Bone marrow (tissue), 2 donors: Measurements from ENCODE around the gene TIGAR.

Experiments used
- DNase-seq, 2 donors: peaks; one replicate each; lab custom pipeline; 2025; lab: John Stamatoyannopoulos, UW

TIGAR gene

GRCh38 chr12:4303750-4304149 is 17.3 kb upstream of the TIGAR start:
- no peak for DNase-seq

DNA sequence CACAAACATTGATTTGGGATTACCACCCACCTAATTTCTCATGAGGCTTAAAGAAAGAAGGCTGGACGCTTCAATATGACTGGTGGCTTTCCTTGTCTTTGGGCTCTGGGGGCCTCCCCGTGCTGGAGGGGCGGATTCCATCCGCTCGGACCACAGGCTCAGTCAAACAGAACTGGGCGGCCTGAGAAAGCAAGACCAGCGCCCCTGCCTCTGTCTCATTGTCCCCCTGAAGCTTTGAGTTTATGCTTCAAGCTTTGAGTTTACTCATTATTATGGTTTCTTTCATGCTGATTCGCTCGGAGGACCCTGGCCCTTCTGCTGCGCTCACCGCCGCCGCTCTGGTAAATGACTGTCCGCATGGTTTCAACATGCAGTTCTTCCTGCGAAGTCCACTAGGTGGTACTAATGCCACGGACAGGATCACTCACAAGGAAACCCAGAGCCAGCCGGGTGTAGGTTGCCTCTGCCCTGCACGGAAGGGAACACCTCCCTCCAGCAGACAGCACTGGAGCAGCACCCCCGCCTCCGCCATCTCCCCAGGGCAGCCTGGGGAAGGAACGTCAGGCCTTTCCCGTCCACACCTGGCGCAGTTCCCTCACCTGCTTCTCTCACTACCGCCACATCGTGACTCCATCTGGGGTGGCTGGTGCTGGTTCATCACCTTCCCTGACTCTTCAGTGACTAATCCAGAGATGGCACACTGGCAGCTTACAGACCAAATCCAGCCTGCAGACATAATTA is 13.2 kb upstream of the TIGAR start:
- no peak for DNase-seq

- DNase-seq = no peak
These were observed 12.6 kb upstream of the TIGAR start for GRCh38 chr12:4308334-4308950.

GRCh38 chr12:4311776-4312175 is 9.2 kb upstream of the TIGAR start:
- no peak for DNase-seq

- no peak for DNase-seq
These were observed 8.8 kb upstream of the TIGAR start for GRCh38 chr12:4312251-4312650.

DNA sequence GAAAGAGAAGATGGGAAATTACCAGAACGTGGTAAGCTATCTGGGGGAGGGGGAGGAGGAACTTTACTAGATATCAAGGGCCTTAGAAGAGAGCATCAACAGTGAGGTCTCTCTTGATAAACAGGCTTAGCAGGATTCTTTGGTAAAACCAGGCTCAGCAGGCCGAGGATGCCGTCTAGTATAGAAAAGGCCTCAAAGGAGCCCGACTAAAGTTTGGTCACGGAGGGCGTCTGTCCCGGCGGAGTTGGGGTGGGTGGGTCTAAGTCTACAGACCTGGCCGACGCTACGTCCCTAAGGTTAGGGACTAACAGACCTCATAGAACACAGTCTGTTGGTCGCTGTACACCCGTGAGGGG is 538 bp upstream of the TIGAR start:
- no peak for DNase-seq

- DNase-seq = no peak
These were observed 1.7 kb downstream of the TIGAR start for GRCh38 chr12:4322726-4323125.

- DNase-seq = peak in 1 of 2 donors; percentile 15
These were observed 2.4 kb downstream of the TIGAR start for GRCh38 chr12:4323396-4323795.

- DNase-seq = no peak
These were observed 3.4 kb downstream of the TIGAR start for GRCh38 chr12:4324366-4324765.

DNA sequence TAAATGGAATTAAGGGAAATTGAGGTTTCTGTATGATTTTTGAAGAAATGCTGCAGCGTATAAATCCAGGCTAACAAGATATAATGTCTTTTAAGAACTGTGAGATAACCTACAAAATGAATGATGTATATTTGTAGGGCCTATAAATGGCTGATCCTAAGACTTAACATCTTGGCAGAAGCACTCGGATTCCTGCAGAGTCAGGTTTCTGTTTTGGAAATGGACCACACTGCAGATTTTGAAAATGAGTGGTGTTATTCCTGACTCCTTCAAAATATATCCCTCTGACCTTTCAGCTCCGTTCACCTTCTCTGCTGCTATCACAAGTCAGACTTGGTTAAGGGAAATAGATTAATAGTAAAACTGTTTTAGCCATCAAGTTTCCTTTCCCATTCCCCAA is 5.0 kb downstream of the TIGAR start:
- DNase-seq = no peak

DNA sequence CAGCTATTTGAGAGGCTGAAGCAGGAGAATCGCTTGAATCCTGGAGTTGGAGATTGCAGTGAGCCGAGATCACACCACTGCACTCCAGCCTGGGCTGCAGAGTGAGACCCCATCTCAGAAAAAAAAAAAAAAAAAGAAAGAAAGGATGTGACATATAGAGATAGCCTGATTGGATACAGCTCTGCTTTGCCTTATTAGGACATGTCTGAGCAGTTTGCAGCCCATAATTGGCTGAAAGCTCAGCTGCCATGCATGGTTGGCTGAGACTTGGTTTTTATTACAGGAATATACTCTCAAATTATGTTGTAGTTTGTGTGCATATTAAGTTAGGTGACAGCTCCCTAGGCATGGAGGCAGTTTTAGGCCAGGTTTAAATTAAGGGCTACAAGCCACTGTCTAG is 6.3 kb downstream of the TIGAR start:
- DNase-seq = no peak

GRCh38 chr12:4330203-4330602 is 9.2 kb downstream of the TIGAR start:
- no peak for DNase-seq

GRCh38 chr12:4331221-4331620 is 10.2 kb downstream of the TIGAR start:
- DNase-seq = no peak

- DNase-seq = no peak
These were observed 10.8 kb downstream of the TIGAR start for GRCh38 chr12:4331842-4332241.

GRCh38 chr12:4346931-4347330 is 25.9 kb downstream of the TIGAR start:
- DNase-seq = no peak

GRCh38 chr12:4353785-4354208 is 32.8 kb downstream of the TIGAR start:
- no peak for DNase-seq

- DNase-seq = no peak
These were observed 34.4 kb downstream of the TIGAR start for GRCh38 chr12:4355156-4356040.

DNA sequence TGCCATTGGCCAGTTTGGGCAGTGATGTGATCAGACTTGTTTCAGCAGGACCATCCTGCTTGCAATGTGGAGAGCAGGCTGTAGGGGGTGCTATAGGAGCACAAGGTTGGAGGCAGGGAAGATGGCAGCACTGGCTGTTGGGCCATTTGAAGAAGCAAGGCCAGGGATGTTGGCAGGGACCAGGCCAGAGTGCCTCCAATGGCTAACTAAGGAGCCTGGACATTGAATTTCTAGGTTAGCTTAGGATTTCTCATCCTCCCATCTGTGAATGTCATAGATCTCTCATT is 35.0 kb downstream of the TIGAR start:
- DNase-seq = no peak

- DNase-seq = no peak
These were observed 45.1 kb downstream of the TIGAR start for GRCh38 chr12:4366090-4366489.

- no peak for DNase-seq
These were observed 48.5 kb downstream of the TIGAR start for GRCh38 chr12:4369548-4369947.

DNA sequence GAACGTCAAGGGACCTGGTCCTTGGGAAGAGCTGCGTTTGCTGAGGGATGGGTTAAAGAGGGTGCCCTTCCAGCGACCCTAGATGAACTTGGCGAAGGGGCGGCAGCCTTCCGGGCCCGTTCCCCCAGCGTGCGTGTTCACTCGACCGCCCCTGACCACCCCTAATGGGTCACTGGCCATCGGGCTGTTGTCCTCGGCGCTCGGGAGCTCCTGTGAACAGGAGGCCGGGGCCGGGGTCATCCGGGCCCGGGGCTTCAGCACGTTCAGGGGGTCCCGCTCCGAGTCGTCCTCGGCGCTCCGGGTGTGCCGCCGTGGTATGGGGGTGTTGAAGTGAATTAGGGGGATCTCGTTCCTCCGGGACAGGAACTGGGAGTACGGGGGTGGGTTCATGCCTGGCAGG is 49.3 kb downstream of the TIGAR start:
- no peak for DNase-seq

- no peak for DNase-seq
These were observed 51.6 kb downstream of the TIGAR start for GRCh38 chr12:4372653-4373052.

DNA sequence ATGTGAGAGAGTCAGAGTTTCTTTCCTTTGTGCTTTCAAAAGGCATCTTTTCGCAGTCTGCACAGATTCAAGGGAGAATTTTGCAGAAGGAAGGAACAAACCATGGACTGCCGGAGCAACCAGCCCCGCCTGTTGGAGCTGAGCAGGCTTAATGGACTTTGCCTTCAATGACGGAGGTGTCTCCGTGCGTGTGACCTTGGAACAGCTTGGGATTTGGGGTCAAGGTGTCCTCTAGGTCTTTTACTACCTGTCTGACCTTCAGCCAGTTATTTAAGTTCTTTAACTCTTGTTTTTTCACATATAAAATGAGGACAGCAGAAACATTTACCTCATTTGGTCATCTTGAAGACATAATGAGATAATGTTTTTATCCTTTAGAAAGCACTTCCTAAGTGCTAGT is 54.4 kb downstream of the TIGAR start:
- DNase-seq = no peak
